Left colon (tissue), 2 donors: ENCODE results near the gene SNRNP25. TPM values are rescaled to one million over a fixed set of nuclear protein-coding genes. Genes with fewer than 3 reads are reported as not detected.
A peak's percentile ranks its signal among the peaks of the same experiment; 100 is the strongest.

Experiments used
- ATAC-seq: fragments of 200-7000 bp; cut with Tn5 transposase; one replicate; pipeline ENCODE4 v1.9.1; 2020; ENCODE audit warnings: mild to moderate bottlenecking, moderate library complexity
- DNase-seq, 2 donors: peaks; one replicate each; pipeline ENCODE4 v3.0.0-alpha.2; 2020
- intact Hi-C, 2 donors: fragments of 100-400 bp; cut with DNase I in 1 of 2; cut with micrococcal nuclease in 1 of 2; formaldehyde crosslinking; loops; one replicate each; pipeline versions ENCODE4 v1.11.2 to v1.14.0; 2022; cut with DNase I, micrococcal nuclease
- microRNA-seq, 2 donors: library from miRNA; unstranded; fragments of <30 nt; microRNA quantifications; one replicate each; pipeline versions ENCODE4 v1.1.0 to v1.2.0, GENCODE V29; 2020
- total RNA-seq, 2 donors: library from RNA; stranded (reverse); fragmentation: NEBNext Ultra II Directional; extraction: Animal tissue kit (Norgen Biotek cat#: 25700); gene quantifications; one replicate each; pipeline ENCODE4 v1.2.1, GENCODE V29; 2021
- donor health status: DM: no; HTN: no; CAD: no.
- donor health status: DM: yes; HTN: yes; CAD: no.

SNRNP25 gene
- total RNA-seq, 2 donors from 2014 or later = 20.7 to 24.7 TPM

DNA sequence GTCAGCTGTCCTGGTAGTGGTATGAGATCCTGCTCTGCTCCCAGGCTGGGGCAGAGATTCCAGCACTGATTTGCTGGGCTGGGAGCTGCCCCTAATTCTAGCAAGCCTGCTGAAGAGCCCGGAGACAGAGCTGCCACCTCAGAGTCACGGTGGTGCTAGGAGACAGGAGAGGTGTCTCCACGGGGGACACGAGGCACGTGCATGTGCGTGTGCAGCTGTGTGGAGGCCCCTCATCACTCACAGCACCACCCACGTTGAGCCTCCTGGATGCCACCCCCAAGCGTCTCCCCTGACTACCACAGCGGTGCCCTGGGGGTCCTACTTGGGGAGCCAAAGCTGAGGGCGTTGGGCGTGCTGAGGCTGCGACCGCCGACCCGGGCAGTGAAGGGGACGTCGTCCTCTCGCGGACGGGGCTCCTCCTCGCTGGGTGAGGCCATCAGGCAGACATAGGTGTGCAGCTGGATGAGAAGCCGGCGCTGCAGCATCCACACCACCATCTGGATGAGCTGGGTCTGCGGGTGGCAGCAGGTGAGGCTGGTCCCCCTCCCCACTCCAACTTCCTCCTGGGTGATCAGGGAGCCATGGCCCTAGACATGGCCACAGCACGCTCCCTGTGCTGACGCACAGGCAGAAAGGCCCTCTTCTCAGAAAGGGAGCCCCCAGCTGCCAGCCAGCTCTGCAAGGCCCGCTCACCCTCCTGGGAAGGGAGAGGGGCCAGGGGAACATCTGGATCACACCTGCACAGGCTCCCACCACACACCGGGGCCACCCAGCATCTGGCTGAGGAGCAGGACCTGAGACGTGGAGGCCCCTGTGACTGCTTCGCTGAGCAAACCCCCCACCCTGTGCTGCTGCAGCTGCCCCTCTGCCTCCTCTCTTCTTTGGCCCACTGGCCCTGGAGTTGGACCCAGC lies 36.0 kb downstream of the SNRNP25 start:
- no peak for DNase-seq
- intact Hi-C loops = no loop called here
- ATAC-seq = no peak

DNA sequence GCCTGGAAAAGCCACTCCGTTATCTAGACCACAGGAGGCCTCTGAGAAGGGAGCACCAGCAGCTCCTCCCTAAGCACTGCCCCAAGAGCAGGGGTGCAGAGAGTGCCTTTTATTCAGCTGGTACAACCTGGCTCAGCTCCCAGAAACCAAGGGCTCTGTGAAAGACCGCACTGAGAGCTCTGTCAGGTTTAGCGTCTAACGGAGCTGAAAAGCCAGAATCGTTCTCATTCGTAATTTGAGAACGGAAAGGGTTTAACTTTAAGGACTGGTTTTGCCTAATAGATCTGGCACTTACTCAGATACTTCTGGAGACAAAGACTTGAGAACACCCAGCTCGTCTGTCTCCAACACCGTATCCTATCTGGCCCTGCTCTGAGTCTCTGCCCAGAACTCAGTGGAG lies 37.9 kb downstream of the SNRNP25 start:
- DNase-seq = no peak
- ATAC-seq = no peak
- intact Hi-C loops = no loop called here

DNA sequence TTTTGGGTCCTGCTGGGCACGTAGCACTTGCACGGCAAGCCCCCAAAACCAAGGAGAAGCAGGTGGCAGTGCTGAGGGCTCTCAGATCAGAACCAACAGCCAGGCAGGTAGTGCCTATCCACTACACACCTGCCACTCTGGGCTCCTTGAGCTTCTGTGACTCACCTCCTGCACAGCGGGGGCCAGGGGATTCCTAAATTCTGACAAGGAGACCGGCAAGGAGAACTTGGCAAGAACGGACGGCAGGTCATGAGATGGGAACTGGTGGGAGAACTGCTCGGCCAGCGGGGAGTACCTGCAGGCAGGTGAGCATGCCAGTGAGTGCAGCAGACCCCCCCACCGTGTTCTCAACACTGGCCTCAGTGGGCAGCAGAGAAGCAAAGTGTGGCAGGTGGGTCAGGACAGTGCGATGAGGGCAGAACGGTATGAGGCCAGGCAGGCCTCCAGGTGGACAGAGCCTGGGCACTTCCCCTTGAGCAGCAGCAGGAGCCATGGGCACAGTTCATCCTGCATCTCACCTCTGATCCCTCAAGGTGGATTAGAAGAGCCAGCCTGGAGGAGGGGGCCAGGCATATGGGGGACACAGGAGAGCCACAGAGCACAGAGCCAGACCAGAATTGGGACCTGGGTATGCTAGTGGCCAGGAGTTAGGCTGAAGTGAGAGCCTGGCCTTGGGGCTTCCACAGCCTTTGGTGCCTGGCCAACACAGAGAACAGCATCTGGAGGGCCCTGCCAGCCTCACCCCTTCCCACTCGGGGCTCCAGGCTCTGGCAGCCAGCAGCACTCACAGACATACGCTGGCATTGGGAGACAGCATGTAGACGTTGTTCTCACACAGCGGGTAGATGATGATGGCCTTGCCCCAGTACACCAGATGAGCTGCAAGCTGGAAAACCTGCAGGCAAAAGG lies 39.1 kb downstream of the SNRNP25 start:
- intact Hi-C loops = no loop called here
- no peak for DNase-seq
- no peak for ATAC-seq

DNA sequence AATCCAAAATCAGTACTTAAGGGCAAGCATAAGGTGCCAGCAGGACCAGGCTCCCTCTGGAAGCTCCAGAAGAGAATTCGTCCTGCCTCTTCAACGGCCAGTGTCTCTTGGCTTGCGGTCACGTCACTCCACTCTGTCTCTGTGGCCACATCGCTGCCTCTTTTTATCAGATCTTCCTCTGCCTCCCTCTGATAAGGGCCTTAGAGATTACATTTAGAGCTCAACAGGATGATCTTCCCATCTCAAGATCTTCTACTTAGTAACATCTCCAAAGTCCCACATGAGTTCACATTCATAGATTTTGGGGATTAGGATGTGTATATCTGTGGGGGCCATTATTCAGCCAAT lies 41.3 kb downstream of the SNRNP25 start:
- intact Hi-C loops = no loop called here
- DNase-seq = no peak
- ATAC-seq = no peak

DNA sequence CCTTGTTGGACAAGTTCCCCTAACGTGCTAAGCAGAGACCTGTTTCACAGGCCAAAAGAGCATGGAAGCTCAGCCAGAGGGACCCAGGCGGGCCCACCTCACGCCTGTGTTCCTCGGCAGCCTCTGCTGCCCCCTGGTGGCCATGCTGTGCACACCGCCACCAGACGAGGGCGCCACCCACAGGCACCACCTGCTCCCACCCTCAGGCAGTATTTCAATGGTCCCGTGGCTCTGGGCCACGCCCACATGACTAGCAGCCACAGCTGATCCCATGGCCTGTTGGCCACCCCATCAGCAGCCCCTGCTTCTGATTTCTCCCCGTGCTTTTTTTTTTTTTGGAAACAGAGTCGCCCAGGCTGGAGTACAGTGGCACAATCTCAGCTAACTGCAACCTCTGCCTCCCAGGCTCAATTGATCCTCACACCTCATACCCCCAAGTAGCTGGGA lies 43.3 kb downstream of the SNRNP25 start:
- DNase-seq (peak; percentile 88 to 93), ATAC-seq (peak; percentile 96)
- intact Hi-C loops = loop anchor here in 1 of 2 donors (2.0 kb wide), 1 partner anchor 32 kb away; no protein-coding TSS in a partner anchor

DNA sequence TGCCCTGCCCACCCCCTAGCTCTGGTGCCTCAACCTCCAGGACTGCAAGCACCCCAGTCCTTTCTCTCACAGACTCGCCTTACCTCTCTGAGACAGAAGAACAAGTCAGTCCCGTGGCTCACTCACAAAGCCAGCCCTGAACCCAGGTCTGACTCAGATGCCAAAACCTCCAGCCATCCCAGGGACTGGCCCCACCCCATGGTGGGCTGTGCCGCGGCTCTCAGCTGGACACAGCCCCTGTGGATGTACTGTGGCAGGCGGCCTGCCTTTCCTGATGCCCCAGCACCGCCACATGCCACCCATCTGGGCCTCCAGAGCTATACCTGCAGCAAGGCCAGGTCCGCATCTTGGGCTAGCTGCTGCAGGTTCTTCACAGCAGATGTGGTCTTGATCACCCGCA lies 44.2 kb downstream of the SNRNP25 start:
- ATAC-seq = no peak
- intact Hi-C loops = loop anchor here in 1 of 2 donors (2.0 kb wide), 1 partner anchor 33 kb away; no protein-coding TSS in a partner anchor
- DNase-seq = no peak

DNA sequence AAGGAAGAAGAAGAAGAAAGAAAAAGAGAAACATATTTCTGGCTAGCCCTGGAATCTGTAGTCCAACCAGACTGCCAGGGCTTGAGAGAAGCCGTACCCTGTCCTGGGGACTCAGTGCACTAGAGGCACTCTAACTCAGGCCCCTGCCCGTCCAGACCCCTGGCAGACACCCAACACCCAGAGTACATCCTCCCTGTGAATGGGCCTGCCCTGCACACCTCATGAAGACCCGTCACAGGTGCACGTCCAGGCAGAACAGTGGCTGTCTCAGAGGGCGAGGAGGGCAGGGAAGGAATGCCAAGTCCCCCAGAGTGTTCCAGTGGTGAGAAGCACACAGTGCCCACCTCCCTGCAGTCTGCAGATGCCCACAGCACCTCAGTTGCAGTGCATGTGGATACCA lies 47.4 kb downstream of the SNRNP25 start:
- no peak for ATAC-seq
- intact Hi-C loops = no loop called here
- DNase-seq = no peak

DNA sequence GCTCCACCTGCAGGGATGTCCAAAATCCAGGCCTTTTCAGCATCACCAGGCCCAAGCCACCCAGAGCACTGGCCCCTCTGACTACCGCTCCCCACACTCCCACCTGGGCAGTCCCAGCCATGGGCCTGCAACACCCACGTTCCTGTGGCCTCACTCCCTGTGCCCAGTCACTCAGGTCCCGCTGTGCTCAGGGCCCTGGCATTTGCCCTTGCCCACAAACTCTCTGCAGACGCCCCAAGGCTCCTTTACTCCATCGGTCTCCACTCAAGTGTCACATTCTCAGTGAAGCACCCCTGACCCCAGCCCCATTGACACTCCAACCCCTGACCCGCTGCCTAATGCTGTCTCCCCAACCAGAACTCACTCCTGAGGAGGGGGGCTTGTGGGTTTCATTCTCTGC lies 48.0 kb downstream of the SNRNP25 start:
- ATAC-seq (no peak), DNase-seq (no peak)
- intact Hi-C loops = no loop called here

DNA sequence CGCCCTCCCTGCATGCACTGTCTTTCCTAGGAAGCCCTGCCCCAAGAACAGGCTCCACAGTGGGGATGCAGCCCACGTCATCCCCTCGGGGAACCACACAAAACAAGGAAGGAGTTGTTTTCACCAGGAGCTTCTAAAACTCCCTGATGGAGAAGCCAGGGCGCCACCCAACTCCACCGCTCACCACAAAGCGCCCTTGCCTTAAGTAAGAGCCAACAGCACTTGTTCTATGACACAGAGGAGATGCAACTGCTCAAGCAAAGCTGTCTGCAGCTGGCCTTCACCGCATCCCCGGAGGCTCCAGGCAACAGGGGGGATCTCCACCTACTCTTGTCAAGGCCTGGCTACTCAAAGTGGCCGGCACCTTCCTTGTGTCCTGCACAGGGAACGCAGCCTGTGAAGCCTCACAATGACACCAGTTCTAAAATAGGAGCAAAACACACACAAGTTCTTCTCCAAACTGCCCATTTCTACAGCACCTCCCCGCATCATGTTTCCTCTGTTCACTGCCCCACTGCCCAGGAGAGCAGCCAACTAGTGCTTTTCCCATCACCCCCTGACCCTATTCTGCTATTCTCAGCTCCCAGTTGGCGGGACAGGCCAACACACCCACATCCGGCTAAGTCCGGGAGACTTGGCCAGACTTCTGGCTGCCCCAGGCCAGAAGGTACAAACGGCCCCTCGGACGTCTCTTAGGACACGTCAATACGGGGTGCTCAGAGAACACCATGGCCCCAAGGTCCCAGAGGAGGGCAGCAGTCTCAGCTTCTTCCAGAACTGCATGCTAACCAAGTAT lies 48.6 kb downstream of the SNRNP25 start:
- ATAC-seq (no peak), DNase-seq (no peak)
- intact Hi-C loops = no loop called here

DNA sequence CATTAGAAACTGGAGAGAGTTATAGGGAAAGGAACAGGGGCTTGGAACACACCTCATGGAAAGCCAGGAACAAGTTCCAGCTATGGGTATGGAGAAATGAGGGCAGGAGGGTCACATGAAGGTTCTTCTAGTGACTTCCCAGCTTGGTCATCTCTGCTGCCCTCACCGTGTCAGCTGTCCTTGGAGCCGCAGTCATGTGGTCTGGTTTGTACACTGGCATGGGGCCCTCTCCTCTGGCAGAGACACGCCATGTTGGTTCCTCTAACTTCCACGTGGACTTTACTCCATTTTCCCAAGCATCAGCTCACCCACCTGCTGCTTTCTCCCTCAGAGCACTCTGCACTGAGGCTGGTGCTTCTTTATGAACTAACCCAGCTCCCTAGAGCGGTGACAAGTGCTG lies 50.7 kb downstream of the SNRNP25 start:
- ATAC-seq (no peak), DNase-seq (no peak)
- intact Hi-C loops = no loop called here

DNA sequence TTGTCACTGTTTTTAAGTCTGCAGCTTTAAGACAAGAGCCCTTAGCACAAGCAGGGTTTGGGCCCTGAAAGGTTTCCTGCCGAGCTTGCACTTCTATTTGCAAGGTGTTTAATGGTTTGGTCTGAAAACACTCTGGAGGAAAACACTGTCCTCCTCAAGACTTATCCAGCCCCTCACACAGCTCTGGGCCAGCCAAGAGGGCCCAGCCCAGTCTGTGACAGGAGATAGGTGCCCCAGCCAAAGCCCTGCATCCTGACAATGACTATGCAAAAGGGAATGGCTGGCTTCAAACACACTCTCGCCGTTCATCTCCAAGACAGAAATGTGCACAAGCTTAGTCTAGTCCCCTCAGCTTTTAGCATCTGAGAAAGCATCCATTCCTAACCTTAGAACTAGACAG lies 51.3 kb downstream of the SNRNP25 start:
- intact Hi-C loops = loop anchor here in 1 of 2 donors (5.0 kb wide), 1 partner anchor 77 kb away; the partner anchor contains the start of gene HBQ1
- DNase-seq (no peak), ATAC-seq (no peak)

DNA sequence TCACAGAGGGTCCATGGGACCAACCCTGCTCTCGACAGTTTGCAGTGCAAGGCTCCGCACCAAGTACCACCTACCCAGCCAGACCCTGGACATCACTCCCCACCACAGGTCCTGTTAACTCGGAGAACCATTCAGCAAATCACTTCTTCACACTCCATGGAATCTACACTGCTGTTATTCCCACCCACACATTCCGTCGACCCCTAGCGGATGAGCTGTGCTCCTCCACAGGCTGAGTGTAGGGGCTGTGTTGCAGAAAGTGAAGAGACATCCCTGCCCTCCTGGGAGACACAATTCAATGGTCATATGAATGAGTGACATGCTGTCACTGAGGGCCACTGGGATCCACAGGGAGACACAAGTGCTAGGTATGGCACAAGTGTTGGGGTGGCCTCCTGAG lies 51.9 kb downstream of the SNRNP25 start:
- ATAC-seq (no peak), DNase-seq (no peak)
- intact Hi-C loops = loop anchor here in 1 of 2 donors (5.0 kb wide), 1 partner anchor 77 kb away; the partner anchor contains the start of gene HBQ1

DNA sequence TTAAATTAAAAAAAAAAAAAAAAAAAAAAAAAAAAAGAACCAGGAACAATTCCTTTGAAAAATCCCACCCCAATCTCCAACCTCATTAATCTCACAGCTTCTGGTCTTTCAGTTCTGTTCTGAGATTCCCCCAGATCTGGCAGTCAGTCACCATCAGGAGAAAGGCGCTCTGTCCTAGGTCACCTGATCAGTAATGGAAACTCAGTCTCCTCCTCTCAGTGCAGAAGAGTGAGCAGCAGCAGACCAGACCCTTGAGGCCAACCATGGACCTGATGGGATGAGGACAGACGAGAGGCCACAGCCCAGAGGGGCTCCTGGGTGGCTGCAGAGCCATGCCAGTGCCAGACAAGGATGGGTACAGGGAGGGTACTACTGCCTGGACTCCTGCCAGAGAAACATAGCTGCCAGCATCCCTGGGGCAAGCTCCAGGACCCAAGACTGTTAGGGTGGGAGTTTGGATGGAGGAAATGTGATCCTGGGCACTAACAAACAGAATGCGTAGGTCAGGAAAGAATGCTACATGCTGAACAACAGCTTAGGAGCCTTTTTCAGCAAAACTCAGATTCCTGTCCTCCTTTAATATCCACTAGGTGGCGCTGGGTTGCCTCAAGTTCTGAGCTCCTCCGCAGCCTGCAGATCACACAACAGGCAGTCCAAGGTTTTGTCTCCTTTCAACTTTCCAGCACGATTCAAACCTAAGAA lies 53.1 kb downstream of the SNRNP25 start:
- peak; percentile 83 for ATAC-seq
- peak in 1 of 2 donors; percentile 50 for DNase-seq

More for the DNA sequence above, 53.1 kb downstream of the SNRNP25 start:
- intact Hi-C loops = loop anchor here in 1 of 2 donors (5.0 kb wide), 1 partner anchor 76 kb away; the partner anchor contains the start of gene HBQ1

Small RNA genes lying within 50 kb of the gene (microRNA-seq; reads per million reads assigned to microRNA genes)
- gene MIR6859-4 = 0 reads per million in 2 donors

Other genes with a start within 250 kb of the SNRNP25 start
- gene POLR3K, start 220 bp upstream of the SNRNP25 start, total RNA-seq = 10 to 100 TPM; 10.9 to 18.3 TPM
- gene RHBDF1, start 18.8 kb downstream of the SNRNP25 start, total RNA-seq = 10 to 100 TPM; 35.5 to 36.7 TPM
- gene MPG, start 24.4 kb downstream of the SNRNP25 start, total RNA-seq = 10 to 100 TPM; 31.5 to 36.4 TPM
- 10 to 100 TPM; 14.4 to 14.9 TPM for gene NPRL3, start 84.8 kb downstream of the SNRNP25 start, total RNA-seq
- gene HBZ, start 98.8 kb downstream of the SNRNP25 start, total RNA-seq = not detected
- not detected for gene HBM, start 112.2 kb downstream of the SNRNP25 start, total RNA-seq
- gene HBA2, start 119.0 kb downstream of the SNRNP25 start, total RNA-seq = 10 to 100 TPM in 1 of 2 donors, 1 to 10 TPM in 1; 4.9 to 14.0 TPM
- 10 to 100 TPM in 1 of 2 donors, 1 to 10 TPM in 1; 2.4 to 20.8 TPM for gene HBA1, start 122.9 kb downstream of the SNRNP25 start, total RNA-seq
- not detected for gene HBQ1, start 126.6 kb downstream of the SNRNP25 start, total RNA-seq
- gene LUC7L, start 175.6 kb downstream of the SNRNP25 start, total RNA-seq = 10 to 100 TPM; 46.5 to 48.9 TPM
- 100 to 1,000 TPM; 100 to 135 TPM for gene FAM234A, start 181.0 kb downstream of the SNRNP25 start, total RNA-seq
- gene RGS11, start 222.1 kb downstream of the SNRNP25 start, total RNA-seq = 1 to 10 TPM; 2.6 to 7.6 TPM
- 1 to 10 TPM; 2.4 to 6.5 TPM for gene ARHGDIG, start 226.8 kb downstream of the SNRNP25 start, total RNA-seq
- gene PDIA2, start 229.3 kb downstream of the SNRNP25 start, total RNA-seq = 1 to 10 TPM in 1 of 2 donors, under 1 TPM in 1; 0.67 to 2.1 TPM